ENCODE measurements around the gene OCIAD1. TPM values are rescaled to one million over a fixed set of nuclear protein-coding genes. Genes with fewer than 3 reads are reported as not detected.
"Not testable (repeated sequence)": the region's sequence is repeated elsewhere in the genome, so short reads cannot be mapped to it uniquely, and the experiment has no call there.

The OCIAD1 gene
- total and polyA plus RNA-seq, 10 of the 15 experiments (the other 5 are each of a cell fraction or from before 2014, with no cell fraction given): 89.1 to 196 (median 136) TPM

GRCh38 chr4:48821431-48821830, 9.5 kb upstream of the OCIAD1 start:
- H3K4me2 ChIP-seq (ENCODE audit: control insufficient read depth, insufficient read depth); H3K27ac ChIP-seq (ENCODE audit: control insufficient read depth, insufficient read depth); H3K27me3 ChIP-seq (replicated peaks in 1 of 2; ENCODE audit: control insufficient read depth in 2 of 2, insufficient read depth in 2 of 2, low read length in 1 of 2); POLR2A ChIA-PET; H3K4me1 ChIP-seq (ENCODE audit: control insufficient read depth, insufficient read depth, low read length); H3K36me3 ChIP-seq (ENCODE audit: control insufficient read depth in 2 of 2, insufficient read depth in 2 of 2, low read length in 1 of 2); intact Hi-C loops (cut with micrococcal nuclease; ENCODE audit: unreplicated experiment); H3K9me3 ChIP-seq (replicated peaks; ENCODE audit: control insufficient read depth, insufficient read depth, low read length); in situ Hi-C loops (cut with MboI); H3K79me2 ChIP-seq (ENCODE audit: control insufficient read depth, insufficient read depth, low read length); ATAC-seq; H3K9ac ChIP-seq (ENCODE audit: control insufficient read depth, insufficient read depth, low read length); FAIRE-seq; RAD21 ChIA-PET (ENCODE audit: unreplicated experiment); H2AFZ ChIP-seq (ENCODE audit: control insufficient read depth, low read depth, low read length); H4K20me1 ChIP-seq (ENCODE audit: control insufficient read depth, insufficient read depth); DNase-seq (ENCODE audit: low read depth, low spot score); BruUV-seq (replicated peaks); H3K4me3 ChIP-seq: not testable (repeated sequence)
- ChIA-PET SMC1A (ENCODE audit: uncharacterized antibody, unreplicated experiment) (interaction anchor here (0.9 to 1.1 kb wide), 2 partner anchors 21 to 40 kb away, joined by 3 read pairs; no protein-coding TSS in a partner anchor), CTCF (interaction anchor here (1.2 to 1.3 kb wide), 2 partner anchors 18 to 41 kb away, joined by 3 read pairs; no protein-coding TSS in a partner anchor)
- 5% methylated on average over 2 of the region's 2 CpGs for WGBS (ENCODE audit: insufficient coverage, insufficient replicate concordance, low lambda C conversion rate, missing lambda C conversion rate)
- peak; percentile 59 for TF ChIP-seq SPI1 (IDR thresholded peaks at IDR 0.05; ENCODE audit: borderline replicate concordance, insufficient read depth, low read depth, low read length)

- no peak overlapping the region for H3K27ac ChIP-seq (ENCODE audit: control insufficient read depth, insufficient read depth)
- TF ChIP-seq ATF7 (IDR thresholded peaks at IDR 0.05; ENCODE audit: low read depth) (no peak), POU2F2 (IDR thresholded peaks at IDR 0.05; ENCODE audit: borderline replicate concordance, low read depth, low read length) (no peak), SMARCA5 (IDR thresholded peaks at IDR 0.05) (no peak), SREBF1 (IDR thresholded peaks at IDR 0.05; ENCODE audit: low read length) (no peak), PRDM15 (CRISPR knock-in tag; IDR thresholded peaks at IDR 0.05) (no peak), MAX (IDR thresholded peaks at IDR 0.05; ENCODE audit: low read depth, low read length) (no peak), BCL11A (IDR thresholded peaks at IDR 0.05; ENCODE audit: low read depth, low read length) (no peak), SKIL (IDR thresholded peaks at IDR 0.05; ENCODE audit: low read depth, poor library complexity, severe bottlenecking) (no peak), NR2C2 (IDR thresholded peaks at IDR 0.05; ENCODE audit: borderline replicate concordance, control insufficient read depth, insufficient read length, low read depth) (no peak), PAX5 (IDR thresholded peaks at IDR 0.05; ENCODE audit: borderline replicate concordance, low read depth, low read length) (no peak), SP1 (IDR thresholded peaks at IDR 0.05; ENCODE audit: low read depth, low read length) (no peak)
Measured at GRCh38 chr4:48827622-48828021, 3.3 kb upstream of the OCIAD1 start.

More at GRCh38 chr4:48827622-48828021, 3.3 kb upstream of the OCIAD1 start:
- Histone ChIP-seq H4K20me1 (ENCODE audit: control insufficient read depth, insufficient read depth) (no peaks in the 10 kb centered on the region), H3K4me2 (ENCODE audit: control insufficient read depth, insufficient read depth) (no peak overlapping the region), H3K27me3 (replicated peaks in 1 of 2; ENCODE audit: control insufficient read depth in 2 of 2, insufficient read depth in 2 of 2, low read length in 1 of 2) (no peaks in the 10 kb centered on the region), H3K4me3 (no peak overlapping the region), H3K9ac (ENCODE audit: control insufficient read depth, insufficient read depth, low read length) (no peak overlapping the region), H3K4me1 (ENCODE audit: control insufficient read depth, insufficient read depth, low read length) (no peaks in the 10 kb centered on the region), H3K36me3 (ENCODE audit: control insufficient read depth in 2 of 2, insufficient read depth in 2 of 2, low read length in 1 of 2) (no peaks in the 10 kb centered on the region), H3K79me2 (ENCODE audit: control insufficient read depth, insufficient read depth, low read length) (peaks cover 17% of the 10 kb centered on the region), H2AFZ (ENCODE audit: control insufficient read depth, low read depth, low read length) (no peak overlapping the region), H3K9me3 (replicated peaks; ENCODE audit: control insufficient read depth, insufficient read depth, low read length) (no peaks in the 10 kb centered on the region)
- WGBS (ENCODE audit: insufficient coverage, insufficient replicate concordance, low lambda C conversion rate, missing lambda C conversion rate): 93% methylated on average over 5 of the region's 5 CpGs
- ATAC-seq: no peak
- ChIA-PET CTCF (no interaction called here), RAD21 (ENCODE audit: unreplicated experiment) (interaction anchor here (0.9 kb wide), 1 partner anchor 146 kb away, joined by 3 read pairs; no protein-coding TSS in a partner anchor), SMC1A (ENCODE audit: uncharacterized antibody, unreplicated experiment) (interaction anchor here (1.1 to 2.0 kb wide), 2 partner anchors 9 to 12 kb away, joined by 3 to 5 read pairs; no protein-coding TSS in a partner anchor), POLR2A (no interaction called here)
- intact Hi-C loops (cut with micrococcal nuclease; ENCODE audit: unreplicated experiment): no loop called here
- BruUV-seq (replicated peaks): no TSS peak
- in situ Hi-C loops (cut with MboI): no loop called here
- FAIRE-seq: no peak
- DNase-seq (ENCODE audit: low read depth, low spot score): no peak

Measured in GM12878 (cell line).